Suprapubic skin (tissue), 3 donors: Measurements from ENCODE around the gene SLC25A43.

Experiments used
- CTCF ChIP-seq, 2 donors: fragments of 200-600 bp in 1 of 2; fragments of 450-650 bp in 1 of 2; sonication (generic) in 1 of 2; IDR thresholded peaks; one replicate each; pipeline ENCODE4 v1.5.1; 2016 to 2019; ENCODE audit warnings: antibody characterized with exemption in 2 of 2, mild to moderate bottlenecking in 1 of 2, moderate library complexity in 1 of 2
- EP300 ChIP-seq: sonication (generic); formaldehyde crosslinking; IDR thresholded peaks from one replicate; pipeline ENCODE4 v1.6.1; 2017; ENCODE audit warnings: antibody characterized with exemption
- POLR2A ChIP-seq, 2 donors: fragments of 450-650 bp; IDR thresholded peaks; one replicate each; pipeline ENCODE4 v1.6.1; 2017; ENCODE audit warnings: antibody characterized with exemption in 2 of 2, mild to moderate bottlenecking in 2 of 2, moderate library complexity in 2 of 2

DNA sequence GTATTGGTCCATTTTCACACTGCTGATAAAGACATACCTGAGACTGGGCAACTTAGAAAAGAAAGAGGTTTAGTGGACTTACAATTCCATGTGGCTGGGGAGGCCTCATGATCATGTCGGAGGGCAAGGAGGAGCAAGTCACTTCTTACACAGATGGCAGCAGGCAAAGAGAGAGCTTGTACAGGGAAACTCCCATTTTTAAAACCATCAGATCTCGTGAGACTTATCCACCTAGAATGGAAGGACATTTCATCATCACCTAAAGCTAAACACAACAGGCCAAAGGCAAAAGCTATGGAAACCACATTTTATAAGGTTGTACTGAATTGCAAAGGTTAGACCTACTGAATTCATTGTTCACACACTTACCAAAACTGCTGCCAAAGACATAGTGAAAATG, 6.0 kb upstream of the SLC25A43 start:
- no peak for TF ChIP-seq CTCF (IDR thresholded peaks at IDR 0.05)
- TF ChIP-seq POLR2A (IDR thresholded peaks at IDR 0.05), result no peak
- TF ChIP-seq EP300, result no peak
